GM12801 (cell line): ENCODE results near the gene NRCAM.

Experiments used
- CTCF ChIP-seq: IDR thresholded peaks from one replicate; pipeline ENCODE4 v1.5.1; 2011; ENCODE audit warnings: control low read depth; ENCODE audit not compliant: insufficient read length; ENCODE audit errors: extremely low read depth

The NRCAM gene

GRCh38 chr7:108190891-108191290 lies 265.3 kb downstream of the NRCAM start:
- no peak for TF ChIP-seq CTCF

GRCh38 chr7:108189733-108190388 lies 266.4 kb downstream of the NRCAM start:
- TF ChIP-seq CTCF: no peak

- TF ChIP-seq CTCF: no peak
Measured at GRCh38 chr7:108188724-108189123, 267.5 kb downstream of the NRCAM start.

GRCh38 chr7:108181073-108181985 lies 274.9 kb downstream of the NRCAM start:
- no peak for TF ChIP-seq CTCF

GRCh38 chr7:108178398-108178797 lies 277.8 kb downstream of the NRCAM start:
- TF ChIP-seq CTCF: no peak

GRCh38 chr7:108171164-108171563 lies 285.1 kb downstream of the NRCAM start:
- no peak for TF ChIP-seq CTCF

GRCh38 chr7:108170251-108170650 lies 286.0 kb downstream of the NRCAM start:
- no peak for TF ChIP-seq CTCF
